Choroid plexus epithelial cell (primary cell): Measurements from ENCODE around the gene TSPYL6.
A peak's percentile ranks its signal among the peaks of the same experiment; 100 is the strongest.
"Not testable (repeated sequence)": the region's sequence is repeated elsewhere in the genome, so short reads cannot be mapped to it uniquely, and the experiment has no call there.

Experiments used
- DNase-seq: peaks from one replicate; pipeline ENCODE4 v3.0.0-alpha.2; 2010; ENCODE audit warnings: low read depth
- H3K4me3 ChIP-seq: 2 replicates; pipeline ENCODE4 v1.5.1; 2011; ENCODE audit warnings: low read depth, mild to moderate bottlenecking, control low read depth, low read length, moderate library complexity
- CTCF ChIP-seq: conservative IDR thresholded peaks from 2 replicates; pipeline ENCODE4 v1.5.1; 2011; ENCODE audit warnings: low read depth, mild to moderate bottlenecking, control low read depth, inconsistent platforms, low read length, moderate library complexity

TSPYL6 gene

GRCh38 chr2:54256091-54256694 lies at the start of gene TSPYL6:
Gene TSPYL6, minus strand, starts transcription at chr2:54256229. Its CDS starts 78 bp downstream, at chr2:54256151.
- TF ChIP-seq CTCF: no peak
- H3K4me3 ChIP-seq: no peak within 1 kb of the TSS
- DNase-seq: no peak

GRCh38 chr2:54303631-54304030 lies 47.6 kb upstream of the TSPYL6 start:
- no peak for DNase-seq
- no peak for TF ChIP-seq CTCF
- H3K4me3 ChIP-seq: no peak overlapping the region

DNA sequence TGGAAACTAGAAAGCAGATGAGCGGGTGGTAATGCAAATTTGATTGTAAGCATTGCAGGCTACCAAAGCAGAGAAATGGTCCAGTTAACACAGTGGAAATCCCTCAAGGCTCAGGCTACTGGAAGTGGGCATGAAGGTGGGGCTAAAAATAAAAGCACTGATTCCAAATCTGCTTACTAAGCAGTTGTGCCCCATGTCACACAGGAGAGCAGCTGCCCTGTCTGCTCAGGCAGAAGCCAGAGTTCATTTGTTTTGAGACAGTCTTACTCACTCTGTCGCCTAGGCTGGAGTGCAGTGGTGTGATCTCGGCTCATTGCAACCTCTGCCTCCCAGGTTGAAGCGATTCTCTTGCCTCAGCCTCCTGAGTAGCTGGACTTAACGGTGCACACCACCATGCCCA lies 42.5 kb upstream of the TSPYL6 start:
- H3K4me3 ChIP-seq: no peak overlapping the region
- no peak for TF ChIP-seq CTCF
- DNase-seq: no peak

DNA sequence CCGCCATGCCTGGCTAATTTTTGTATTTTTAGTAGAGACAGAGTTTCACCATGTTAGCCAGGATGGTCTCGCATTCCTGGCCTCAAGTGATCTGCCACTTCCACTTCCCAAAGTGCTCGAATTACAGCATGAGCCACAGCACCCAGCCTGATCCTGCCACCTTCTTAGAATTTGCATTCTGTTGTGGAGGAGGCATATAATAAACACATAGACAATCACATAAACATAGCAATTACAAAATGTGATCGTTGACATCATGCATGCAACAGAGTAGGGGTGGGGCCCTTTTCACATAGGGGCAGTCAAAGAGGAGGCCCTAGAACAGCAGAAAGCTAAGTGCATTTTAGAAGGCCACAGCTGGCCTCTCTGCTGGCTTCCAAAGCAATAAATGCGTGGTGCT lies 39.9 kb upstream of the TSPYL6 start:
- no peak overlapping the region for H3K4me3 ChIP-seq
- no peak for DNase-seq
- no peak for TF ChIP-seq CTCF

GRCh38 chr2:54294665-54295064 lies 38.6 kb upstream of the TSPYL6 start:
- DNase-seq: not testable (repeated sequence)

GRCh38 chr2:54290356-54291025 lies 34.5 kb upstream of the TSPYL6 start:
- TF ChIP-seq CTCF: no peak
- DNase-seq: no peak
- H3K4me3 ChIP-seq: no peak overlapping the region

More at GRCh38 chr2:54294665-54295064, 38.6 kb upstream of the TSPYL6 start:
- not testable (repeated sequence) for H3K4me3 ChIP-seq

- H3K4me3 ChIP-seq: peak overlapping the region; percentile 29
- DNase-seq: no peak
- no peak for TF ChIP-seq CTCF
Observed at GRCh38 chr2:54289917-54290316, 33.9 kb upstream of the TSPYL6 start.
